ENCODE results near the gene KLHL26.

KLHL26 gene

DNA sequence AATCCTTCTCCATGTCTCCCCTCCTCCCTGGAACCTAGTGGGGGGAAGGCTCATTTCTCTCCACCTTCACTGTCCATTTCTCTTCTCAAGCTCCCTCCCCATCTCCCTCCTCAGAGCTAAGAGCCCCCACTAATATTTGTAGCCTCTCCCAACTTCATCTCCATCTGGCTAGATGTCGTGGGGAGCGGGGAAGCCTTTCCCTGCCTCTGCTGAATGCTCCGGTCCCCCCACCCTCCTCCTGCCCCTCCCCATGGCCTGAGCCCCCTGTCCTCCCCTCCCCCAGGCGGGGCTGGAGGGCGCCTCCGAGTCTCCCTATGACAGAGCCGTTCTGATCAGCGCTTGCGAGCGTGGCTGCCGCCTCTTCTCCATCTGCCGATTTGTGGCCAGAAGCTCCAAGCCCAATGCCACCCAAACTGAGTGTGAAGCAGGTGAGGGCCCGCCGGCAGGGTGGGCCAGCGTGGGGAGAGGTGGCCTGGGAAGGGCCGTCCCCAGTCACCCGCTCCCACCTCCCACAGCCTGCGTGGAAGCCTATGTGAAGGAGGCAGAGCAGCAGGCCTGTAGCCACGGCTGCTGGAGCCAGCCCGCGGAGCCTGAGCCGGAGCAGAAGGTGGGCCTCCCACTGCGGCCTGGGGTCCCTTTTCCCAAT is 23.1 kb upstream of the KLHL26 start:
- DNase-seq, result no peak
- no peak for TF ChIP-seq POLR2A (IDR thresholded peaks at IDR 0.05; ENCODE audit: low read length)
- no peak for TF ChIP-seq GATA1 (IDR thresholded peaks at IDR 0.05; ENCODE audit: low read depth, low read length)

GRCh38 chr19:18616023-18616422 is 20.8 kb upstream of the KLHL26 start:
- TF ChIP-seq GATA1 (IDR thresholded peaks at IDR 0.05; ENCODE audit: low read depth, low read length), result no peak
- no peak for TF ChIP-seq POLR2A (IDR thresholded peaks at IDR 0.05; ENCODE audit: low read length)
- DNase-seq, result no peak

DNA sequence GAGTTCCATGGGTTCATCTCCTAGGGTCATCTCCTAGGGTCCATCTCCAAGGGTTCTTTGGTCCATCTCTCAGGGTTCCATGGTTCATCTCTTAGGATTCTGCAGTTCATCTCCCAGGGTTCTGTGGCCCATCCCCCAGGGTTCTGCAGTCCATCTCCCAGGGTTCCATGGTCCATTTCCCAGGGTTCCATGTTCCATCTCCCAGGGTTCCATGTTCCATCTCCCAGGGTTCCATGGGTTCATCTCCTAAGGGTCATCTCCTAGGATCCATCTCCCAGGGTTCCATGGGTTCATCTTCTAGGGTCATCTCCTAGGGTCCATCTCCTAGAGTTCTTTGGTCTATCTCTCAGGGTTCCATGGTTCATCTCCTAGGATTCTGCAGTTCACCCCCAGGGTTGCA is 19.3 kb upstream of the KLHL26 start:
- no peak for DNase-seq
- TF ChIP-seq GATA1 (IDR thresholded peaks at IDR 0.05; ENCODE audit: low read depth, low read length), result no peak
- TF ChIP-seq POLR2A (IDR thresholded peaks at IDR 0.05; ENCODE audit: low read length), result no peak

- DNase-seq, result no peak
- no peak for TF ChIP-seq GATA1 (IDR thresholded peaks at IDR 0.05; ENCODE audit: low read depth, low read length)
- TF ChIP-seq POLR2A (IDR thresholded peaks at IDR 0.05; ENCODE audit: low read length), result no peak
Observed at GRCh38 chr19:18618236-18618635, 18.6 kb upstream of the KLHL26 start.

DNA sequence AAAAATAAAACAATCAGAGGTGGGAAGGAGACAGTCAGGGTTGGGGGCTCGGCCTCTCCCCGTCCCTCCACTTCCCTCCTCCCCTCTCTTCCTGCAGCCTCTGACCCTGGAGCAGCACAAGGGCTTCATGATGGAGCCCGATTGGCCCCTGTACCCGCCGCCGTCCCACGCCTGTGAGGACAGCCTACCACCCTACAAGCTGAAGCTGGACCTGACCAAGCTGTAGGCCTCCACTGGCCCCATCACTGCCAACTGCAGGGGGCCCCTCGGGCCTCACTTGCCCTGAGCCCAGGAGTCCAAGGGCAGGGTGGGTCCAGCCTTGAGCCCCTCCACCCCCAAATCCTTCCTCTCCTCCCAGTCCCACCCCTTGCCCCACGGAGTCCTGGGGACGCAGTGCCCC is 16.5 kb upstream of the KLHL26 start:
- TF ChIP-seq GATA1 (IDR thresholded peaks at IDR 0.05; ENCODE audit: low read depth, low read length), result no peak
- no peak for TF ChIP-seq POLR2A (IDR thresholded peaks at IDR 0.05; ENCODE audit: low read length)
- DNase-seq, result no peak

DNA sequence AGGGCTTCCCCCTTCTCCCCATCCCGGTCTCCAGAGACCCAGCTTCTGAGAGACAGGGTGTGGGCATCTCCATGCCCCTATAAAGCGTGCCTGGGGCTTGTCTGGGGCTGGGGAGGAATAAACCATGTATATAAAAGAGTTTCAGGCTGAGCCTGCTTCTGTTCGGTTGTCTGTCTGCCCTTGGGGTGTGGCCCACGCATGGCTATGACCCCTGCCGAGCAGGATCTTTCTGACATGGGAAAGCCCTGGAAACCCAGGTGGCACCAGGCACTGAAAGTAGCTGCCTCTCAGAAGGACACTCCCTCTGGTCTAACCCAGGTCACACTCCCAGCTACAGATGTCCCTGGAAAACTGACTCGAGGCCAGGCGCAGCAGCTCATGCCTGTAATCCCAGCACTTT is 15.9 kb upstream of the KLHL26 start:
- TF ChIP-seq GATA1 (IDR thresholded peaks at IDR 0.05; ENCODE audit: low read depth, low read length) (no peak), POLR2A (IDR thresholded peaks at IDR 0.05; ENCODE audit: low read length) (no peak)
- DNase-seq, result no peak

DNA sequence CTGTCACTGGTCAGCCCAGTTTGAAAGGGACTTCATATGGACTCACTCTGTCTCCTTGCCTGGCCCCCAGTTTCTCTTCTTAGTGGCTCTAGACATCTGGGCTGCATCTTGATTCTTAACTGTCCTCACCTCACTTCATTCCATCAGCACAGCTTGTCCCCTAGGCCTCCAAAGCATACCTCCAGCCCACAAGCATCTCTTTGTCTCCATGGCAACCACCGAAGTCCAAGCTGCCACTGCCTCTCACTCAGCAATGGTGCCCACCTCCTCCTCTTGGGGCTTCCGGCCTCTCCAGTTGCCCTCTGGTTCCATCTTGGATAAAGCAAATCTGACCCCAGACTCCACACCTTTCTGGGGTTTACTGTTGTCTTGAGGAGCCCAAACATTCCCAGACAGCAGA is 9.9 kb upstream of the KLHL26 start:
- TF ChIP-seq POLR2A (IDR thresholded peaks at IDR 0.05; ENCODE audit: low read length) (no peak), GATA1 (IDR thresholded peaks at IDR 0.05; ENCODE audit: low read depth, low read length) (no peak)
- no peak for DNase-seq

GRCh38 chr19:18629166-18630088 is 7.4 kb upstream of the KLHL26 start:
- TF ChIP-seq GATA1 (IDR thresholded peaks at IDR 0.05; ENCODE audit: low read depth, low read length) (no peak), POLR2A (IDR thresholded peaks at IDR 0.05; ENCODE audit: low read length) (no peak)
- DNase-seq, result no peak

DNA sequence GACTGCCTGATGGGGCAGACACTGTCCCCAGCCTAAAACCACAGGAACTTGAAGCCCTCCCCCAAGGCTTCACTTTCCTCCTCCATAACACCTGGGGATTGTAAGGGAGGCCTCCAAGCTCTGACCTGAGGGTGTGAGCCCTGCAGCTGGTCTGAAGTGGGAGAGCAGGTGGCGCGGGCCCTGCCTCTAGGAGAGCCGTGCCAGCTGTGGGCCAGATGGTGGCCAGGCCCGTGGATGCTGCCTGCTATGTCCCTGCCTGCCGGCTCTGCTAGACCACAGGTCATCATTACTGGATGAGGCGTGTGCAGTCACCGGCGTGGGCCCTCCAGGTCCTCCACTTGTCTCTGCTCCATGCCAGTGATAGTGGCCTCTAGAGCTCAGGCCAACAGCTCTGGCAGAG is 3.5 kb upstream of the KLHL26 start:
- no peak for DNase-seq
- TF ChIP-seq POLR2A (IDR thresholded peaks at IDR 0.05; ENCODE audit: low read length) (no peak), GATA1 (IDR thresholded peaks at IDR 0.05; ENCODE audit: low read depth, low read length) (no peak)

DNA sequence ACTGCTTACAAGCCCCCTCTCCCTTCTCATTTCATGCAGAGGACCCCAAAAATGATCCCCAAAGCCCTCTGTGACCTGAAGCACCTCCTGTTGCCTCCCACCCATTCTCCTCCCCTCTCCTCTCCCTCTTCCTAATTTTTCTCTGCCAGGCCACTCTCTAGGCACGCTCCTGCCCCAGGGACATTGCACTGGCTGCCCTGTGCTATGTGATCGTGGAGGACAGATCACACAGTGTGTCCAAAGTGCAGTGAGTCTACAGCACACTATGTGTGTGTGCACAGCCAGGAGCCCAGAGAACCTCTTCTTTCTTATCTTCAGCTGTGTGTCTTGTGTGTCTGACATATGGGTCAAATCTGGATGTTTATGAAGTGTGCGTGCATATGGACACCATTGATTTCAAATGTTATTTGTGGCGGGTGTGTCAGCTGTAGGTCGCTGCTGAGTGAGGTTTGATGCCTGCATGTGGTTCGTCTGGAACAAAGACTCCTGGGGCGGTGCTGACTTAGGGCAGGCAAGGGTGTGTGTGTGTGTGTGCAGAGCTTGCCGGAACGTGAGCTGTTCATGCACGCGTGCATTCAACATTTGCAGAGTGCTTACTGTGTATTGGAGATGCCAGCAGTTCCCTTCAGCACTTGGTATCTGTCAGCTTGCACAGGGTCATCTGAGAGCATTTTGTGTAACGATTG is 2.1 kb upstream of the KLHL26 start:
- TF ChIP-seq POLR2A (IDR thresholded peaks at IDR 0.05; ENCODE audit: low read length) (no peak), GATA1 (IDR thresholded peaks at IDR 0.05; ENCODE audit: low read depth, low read length) (no peak)
- DNase-seq, result no peak

- DNase-seq, result no peak
- TF ChIP-seq GATA1 (IDR thresholded peaks at IDR 0.05; ENCODE audit: low read depth, low read length) (no peak), POLR2A (IDR thresholded peaks at IDR 0.05; ENCODE audit: low read length) (no peak)
Observed at GRCh38 chr19:18635831-18636182, 1.0 kb upstream of the KLHL26 start.

- TF ChIP-seq GATA1 (IDR thresholded peaks at IDR 0.05; ENCODE audit: low read depth, low read length), result no peak
- TF ChIP-seq POLR2A (IDR thresholded peaks at IDR 0.05; ENCODE audit: low read length), result no peak
Observed at GRCh38 chr19:18636183-18636968, 452 bp upstream of the KLHL26 start.

More at GRCh38 chr19:18636183-18636968, 452 bp upstream of the KLHL26 start:
- DNase-seq, result peak; percentile 93 to 97

Measured in erythroblast (primary cell).